Neural progenitor cell (in vitro differentiated cells): ENCODE data around the gene CFAP68.

Source experiments
- EZH2phosphoT487 ChIP-seq: fragments of 200-600 bp; sonication (generic); IDR thresholded peaks from 2 replicates; pipeline ENCODE4 v1.6.1; 2017; ENCODE audit warnings: antibody characterized with exemption
- TF ChIP-seq, protein P1 (sequence below): fragments of 200-600 bp; sonication (generic); IDR thresholded peaks from 2 replicates; pipeline ENCODE4 v1.5.1; 2017; ENCODE audit warnings: antibody characterized with exemption, mild to moderate bottlenecking

DNA sequence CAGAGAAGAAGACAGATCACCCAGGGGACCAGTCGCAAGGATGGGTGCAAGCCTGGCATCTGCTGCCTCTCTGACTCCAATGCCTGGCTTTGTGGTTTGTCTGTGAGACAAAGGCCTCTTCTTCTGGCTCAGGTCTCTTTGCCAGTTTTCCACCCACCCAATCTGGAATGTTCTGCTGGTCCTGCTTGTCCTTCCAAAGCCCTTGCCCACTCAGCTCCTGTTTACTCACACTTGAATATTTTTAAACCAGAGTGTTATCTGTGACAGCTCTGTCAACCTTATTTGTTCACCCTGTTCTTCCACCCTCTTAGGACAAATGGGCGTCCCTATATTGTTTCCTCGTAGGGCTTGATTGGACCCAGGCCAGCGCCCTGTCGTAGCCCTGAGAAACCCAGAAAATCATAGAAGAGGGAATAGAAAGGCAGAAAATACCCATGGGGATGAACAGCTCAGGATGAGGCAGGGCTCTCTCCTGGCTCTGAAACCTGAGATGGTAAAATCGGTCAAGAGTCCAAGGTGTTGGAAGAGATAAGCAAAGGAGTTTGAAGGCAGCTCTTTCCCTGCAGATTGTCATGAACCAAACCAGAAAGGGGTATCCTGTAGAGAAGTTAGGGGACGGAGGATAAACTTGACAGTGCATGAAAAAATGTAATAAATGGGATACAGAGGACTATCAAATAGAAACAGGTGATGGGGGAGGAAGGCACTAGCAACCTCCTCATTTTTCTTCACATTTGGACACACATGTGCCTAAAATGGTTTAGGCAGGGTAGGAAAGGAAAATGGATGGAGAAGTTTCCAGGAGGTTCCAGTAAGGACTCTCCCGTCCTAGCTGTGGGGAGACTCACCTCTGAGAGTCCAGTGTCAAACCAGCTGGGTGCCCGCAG is 31.6 kb downstream of the CFAP68 start:
- TF ChIP-seq, protein P1, sequence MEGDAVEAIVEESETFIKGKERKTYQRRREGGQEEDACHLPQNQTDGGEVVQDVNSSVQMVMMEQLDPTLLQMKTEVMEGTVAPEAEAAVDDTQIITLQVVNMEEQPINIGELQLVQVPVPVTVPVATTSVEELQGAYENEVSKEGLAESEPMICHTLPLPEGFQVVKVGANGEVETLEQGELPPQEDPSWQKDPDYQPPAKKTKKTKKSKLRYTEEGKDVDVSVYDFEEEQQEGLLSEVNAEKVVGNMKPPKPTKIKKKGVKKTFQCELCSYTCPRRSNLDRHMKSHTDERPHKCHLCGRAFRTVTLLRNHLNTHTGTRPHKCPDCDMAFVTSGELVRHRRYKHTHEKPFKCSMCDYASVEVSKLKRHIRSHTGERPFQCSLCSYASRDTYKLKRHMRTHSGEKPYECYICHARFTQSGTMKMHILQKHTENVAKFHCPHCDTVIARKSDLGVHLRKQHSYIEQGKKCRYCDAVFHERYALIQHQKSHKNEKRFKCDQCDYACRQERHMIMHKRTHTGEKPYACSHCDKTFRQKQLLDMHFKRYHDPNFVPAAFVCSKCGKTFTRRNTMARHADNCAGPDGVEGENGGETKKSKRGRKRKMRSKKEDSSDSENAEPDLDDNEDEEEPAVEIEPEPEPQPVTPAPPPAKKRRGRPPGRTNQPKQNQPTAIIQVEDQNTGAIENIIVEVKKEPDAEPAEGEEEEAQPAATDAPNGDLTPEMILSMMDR = no peak
- TF ChIP-seq EZH2phosphoT487 = no peak
